H1 (cell line): Measurements from ENCODE around the gene MBP.

Experiments used
- CBX5 ChIP-seq: fragments of 300-800, 300-1000 bp; sonication (generic); IDR thresholded peaks from 2 replicates; pipeline ENCODE4 v1.7.1; 2016; ENCODE audit warnings: antibody characterized with exemption, low read length, low read depth
- CREB1 ChIP-seq: IDR thresholded peaks from 2 replicates; pipeline ENCODE4 v1.6.1; 2012; ENCODE audit warnings: inconsistent platforms
- EP300 ChIP-seq, 2 experiments: IDR thresholded peaks; 1 replicate in 1 of 2; 2 replicates in 1 of 2; pipeline ENCODE4 v1.6.1; 2011 to 2012; ENCODE audit warnings: low read depth in 2 of 2, low read length in 2 of 2, mild to moderate bottlenecking in 2 of 2, borderline replicate concordance in 1 of 2, inconsistent platforms in 1 of 2, moderate library complexity in 1 of 2
- POLR2A ChIP-seq, 2 experiments: IDR thresholded peaks; 1 replicate in 1 of 2; 2 replicates in 1 of 2; pipeline ENCODE4 v1.6.1; 2011; ENCODE audit warnings: low read depth in 2 of 2, low read length in 2 of 2, mild to moderate bottlenecking in 2 of 2; ENCODE audit errors: control extremely low read depth in 1 of 2
- RNF2 ChIP-seq: fragments of 200-900, 300-1000 bp; sonication (generic); IDR thresholded peaks from 2 replicates; pipeline ENCODE4 v1.7.1; 2016; ENCODE audit warnings: borderline replicate concordance, low read depth, mild to moderate bottlenecking, antibody characterized with exemption, low read length; ENCODE audit not compliant: poor library complexity, severe bottlenecking; ENCODE audit errors: missing control alignments
- TBP ChIP-seq: IDR thresholded peaks from 2 replicates; pipeline ENCODE4 v1.6.1; 2011; ENCODE audit warnings: low read depth, low read length, improper control_type of control experiment
- ZNF274 ChIP-seq: IDR thresholded peaks from 2 replicates; pipeline ENCODE4 v1.7.0; 2012; ENCODE audit warnings: low read length, borderline replicate concordance; ENCODE audit errors: extremely low read depth
- TF ChIP-seq, protein P1 (sequence below), 3 experiments: IDR thresholded peaks; 1 replicate in 2 of 3; 2 replicates in 1 of 3; pipeline versions ENCODE4 v1.5.1 to v1.6.1; 2011; ENCODE audit warnings: low read length in 3 of 3, mild to moderate bottlenecking in 3 of 3, inconsistent platforms in 2 of 3, low read depth in 1 of 3, moderate library complexity in 1 of 3; ENCODE audit not compliant: insufficient read depth in 1 of 3; ENCODE audit errors: control extremely low read depth in 1 of 3
- TF ChIP-seq, protein P2 (sequence below): IDR thresholded peaks from 2 replicates; pipeline ENCODE4 v1.6.1; 2011; ENCODE audit warnings: low read length, improper control_type of control experiment

DNA sequence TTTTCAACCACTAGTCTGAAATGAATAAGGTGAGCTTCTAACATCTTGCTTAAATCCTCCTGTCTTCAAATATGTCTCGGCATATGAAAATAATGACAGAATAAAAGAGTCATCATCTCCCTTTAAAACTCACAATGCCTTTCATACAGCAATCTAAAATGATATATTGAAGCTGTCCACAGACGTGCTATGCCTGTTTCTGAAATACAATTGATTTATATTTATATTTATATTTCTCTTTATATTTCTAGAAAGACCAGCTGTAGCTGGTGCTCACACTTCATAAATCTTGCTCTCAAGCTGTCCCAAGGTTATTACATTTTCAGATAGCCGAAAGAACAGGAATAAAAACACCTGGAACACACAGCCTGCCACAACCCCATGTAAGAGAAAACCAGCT, 11.1 kb downstream of the MBP start:
- TF ChIP-seq POLR2A (IDR thresholded peaks at IDR 0.05; ENCODE audit: control extremely low read depth in 1 of 2, low read depth in 2 of 2, low read length in 2 of 2) (no peak), TBP (no peak), CBX5 (no peak), ZNF274 (no peak), EP300 (IDR thresholded peaks at IDR 0.05; ENCODE audit: borderline replicate concordance in 1 of 2, low read depth in 2 of 2, low read length in 2 of 2) (no peak), RNF2 (no peak), CREB1 (no peak)
- TF ChIP-seq, protein P1, sequence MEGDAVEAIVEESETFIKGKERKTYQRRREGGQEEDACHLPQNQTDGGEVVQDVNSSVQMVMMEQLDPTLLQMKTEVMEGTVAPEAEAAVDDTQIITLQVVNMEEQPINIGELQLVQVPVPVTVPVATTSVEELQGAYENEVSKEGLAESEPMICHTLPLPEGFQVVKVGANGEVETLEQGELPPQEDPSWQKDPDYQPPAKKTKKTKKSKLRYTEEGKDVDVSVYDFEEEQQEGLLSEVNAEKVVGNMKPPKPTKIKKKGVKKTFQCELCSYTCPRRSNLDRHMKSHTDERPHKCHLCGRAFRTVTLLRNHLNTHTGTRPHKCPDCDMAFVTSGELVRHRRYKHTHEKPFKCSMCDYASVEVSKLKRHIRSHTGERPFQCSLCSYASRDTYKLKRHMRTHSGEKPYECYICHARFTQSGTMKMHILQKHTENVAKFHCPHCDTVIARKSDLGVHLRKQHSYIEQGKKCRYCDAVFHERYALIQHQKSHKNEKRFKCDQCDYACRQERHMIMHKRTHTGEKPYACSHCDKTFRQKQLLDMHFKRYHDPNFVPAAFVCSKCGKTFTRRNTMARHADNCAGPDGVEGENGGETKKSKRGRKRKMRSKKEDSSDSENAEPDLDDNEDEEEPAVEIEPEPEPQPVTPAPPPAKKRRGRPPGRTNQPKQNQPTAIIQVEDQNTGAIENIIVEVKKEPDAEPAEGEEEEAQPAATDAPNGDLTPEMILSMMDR (IDR thresholded peaks at IDR 0.05; ENCODE audit: control extremely low read depth in 1 of 3, insufficient read depth in 1 of 3, low read depth in 1 of 3, low read length in 3 of 3), result no peak
- TF ChIP-seq, protein P2, sequence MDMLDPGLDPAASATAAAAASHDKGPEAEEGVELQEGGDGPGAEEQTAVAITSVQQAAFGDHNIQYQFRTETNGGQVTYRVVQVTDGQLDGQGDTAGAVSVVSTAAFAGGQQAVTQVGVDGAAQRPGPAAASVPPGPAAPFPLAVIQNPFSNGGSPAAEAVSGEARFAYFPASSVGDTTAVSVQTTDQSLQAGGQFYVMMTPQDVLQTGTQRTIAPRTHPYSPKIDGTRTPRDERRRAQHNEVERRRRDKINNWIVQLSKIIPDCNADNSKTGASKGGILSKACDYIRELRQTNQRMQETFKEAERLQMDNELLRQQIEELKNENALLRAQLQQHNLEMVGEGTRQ, result no peak
